ENCODE data around the gene RPTOR.
"Not testable (repeated sequence)": the region's sequence is repeated elsewhere in the genome, so short reads cannot be mapped to it uniquely, and the experiment has no call there.

Gene RPTOR

DNA sequence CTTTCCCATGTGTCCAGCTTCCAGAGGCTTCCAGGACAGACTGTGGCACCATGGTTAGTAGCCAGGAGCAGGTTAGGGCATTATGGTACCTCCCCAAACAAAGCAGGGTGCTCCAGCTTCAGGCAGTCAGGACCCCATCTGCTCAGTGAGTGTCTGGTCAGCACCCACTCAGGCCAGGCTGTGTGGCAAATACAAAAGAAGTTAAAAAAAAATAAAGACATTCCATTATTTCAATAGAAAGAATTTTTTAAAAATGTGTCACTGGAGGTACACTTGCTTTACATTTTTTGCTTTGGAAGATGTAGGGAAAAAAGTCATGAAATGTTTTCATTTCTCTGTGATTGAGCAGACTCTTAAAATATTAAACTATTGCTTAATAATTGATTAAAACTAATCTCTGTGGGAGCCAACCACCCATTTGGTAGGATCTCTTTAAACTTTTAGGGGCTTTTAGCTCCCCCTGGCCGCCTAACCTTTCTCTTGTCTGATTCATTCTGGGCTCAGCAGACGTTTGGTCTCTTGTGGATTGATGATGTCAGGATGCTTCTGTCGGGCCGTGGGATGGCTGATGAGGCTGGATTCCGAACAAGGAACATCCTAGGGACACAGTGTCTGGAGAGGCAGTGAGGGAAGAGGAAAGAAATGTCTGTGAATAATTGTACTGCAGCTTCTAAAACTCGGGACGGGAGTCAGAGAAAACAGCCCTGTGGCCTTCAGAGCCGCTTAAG is 39.8 kb upstream of the RPTOR start:
- no peak overlapping the region for H4K5ac ChIP-seq (ENCODE audit: low read length)
- WGBS (ENCODE audit: extremely low coverage, insufficient coverage, low lambda C conversion rate), result no CpG with 5 or more reads among the region's 8 CpGs
- H3K27ac ChIP-seq (ENCODE audit: low read depth, low read length), result no peak overlapping the region
- H2AK5ac ChIP-seq (ENCODE audit: low read length), result no peak overlapping the region
- H3K4me1 ChIP-seq (ENCODE audit: control insufficient read depth, low read depth, low read length), result no peaks in the 10 kb centered on the region
- H3K23ac ChIP-seq (ENCODE audit: low read length), result no peak overlapping the region
- H4K8ac ChIP-seq (ENCODE audit: low read depth, low read length), result no peak overlapping the region
- no peak overlapping the region for H3K18ac ChIP-seq (ENCODE audit: low read length)
- no peak for DNase-seq
- no peak overlapping the region for H3K4me2 ChIP-seq (ENCODE audit: low read length)
- H2BK5ac ChIP-seq (ENCODE audit: low read length), result no peak overlapping the region
- H2BK15ac ChIP-seq (replicated peaks; ENCODE audit: low read depth), result no peak overlapping the region
- H3K56ac ChIP-seq (ENCODE audit: low read length), result no peak overlapping the region
- H3K4me3 ChIP-seq (ENCODE audit: low read length), result no peak overlapping the region
- no peak overlapping the region for H2BK120ac ChIP-seq (ENCODE audit: low read depth, low read length)
- H3K36me3 ChIP-seq (ENCODE audit: control insufficient read depth, insufficient read depth, low read length), result no peaks in the 10 kb centered on the region
- no peaks in the 10 kb centered on the region for H3K79me2 ChIP-seq (ENCODE audit: control insufficient read depth, insufficient read depth, low read length)
- no peak overlapping the region for H3K9ac ChIP-seq (ENCODE audit: low read length)
- no peak overlapping the region for H3K4ac ChIP-seq (ENCODE audit: low read depth, low read length)
- no peaks in the 10 kb centered on the region for H3K27me3 ChIP-seq (ENCODE audit: insufficient read depth, low read length, poor library complexity)
- H3K79me1 ChIP-seq (ENCODE audit: low read length), result no peaks in the 10 kb centered on the region

DNA sequence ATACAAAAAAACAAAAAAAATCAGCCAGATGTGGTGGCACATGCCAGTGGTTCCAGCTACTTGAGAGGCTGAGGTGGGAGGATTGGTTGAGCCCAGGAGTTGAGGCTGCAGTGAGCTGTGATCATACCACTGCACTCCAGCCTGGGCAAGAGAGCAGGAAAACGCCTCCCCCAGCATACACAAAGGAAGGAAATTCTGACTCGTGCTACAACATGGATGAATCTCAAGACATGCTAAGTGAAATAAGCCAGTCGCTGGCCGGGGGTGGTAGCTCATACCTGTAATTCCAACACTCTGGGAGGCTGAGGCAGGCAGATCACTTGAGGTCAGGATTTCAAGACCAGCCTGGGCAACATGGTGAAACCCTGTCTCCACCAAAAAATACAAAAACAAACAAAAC is 37.5 kb upstream of the RPTOR start:
- not testable (repeated sequence) for H3K79me1 ChIP-seq (ENCODE audit: low read length); H2BK15ac ChIP-seq (replicated peaks; ENCODE audit: low read depth); H4K5ac ChIP-seq (ENCODE audit: low read length); H3K79me2 ChIP-seq (ENCODE audit: control insufficient read depth, insufficient read depth, low read length); H3K4ac ChIP-seq (ENCODE audit: low read depth, low read length); H2AK5ac ChIP-seq (ENCODE audit: low read length); H3K23ac ChIP-seq (ENCODE audit: low read length); H3K36me3 ChIP-seq (ENCODE audit: control insufficient read depth, insufficient read depth, low read length); H3K4me2 ChIP-seq (ENCODE audit: low read length); H2BK120ac ChIP-seq (ENCODE audit: low read depth, low read length); H3K4me3 ChIP-seq (ENCODE audit: low read length); H3K56ac ChIP-seq (ENCODE audit: low read length); DNase-seq; H4K8ac ChIP-seq (ENCODE audit: low read depth, low read length); H3K9ac ChIP-seq (ENCODE audit: low read length); H2BK5ac ChIP-seq (ENCODE audit: low read length); H3K18ac ChIP-seq (ENCODE audit: low read length); H3K27me3 ChIP-seq (ENCODE audit: insufficient read depth, low read length, poor library complexity); H3K27ac ChIP-seq (ENCODE audit: low read depth, low read length); H3K4me1 ChIP-seq (ENCODE audit: control insufficient read depth, low read depth, low read length)
- WGBS (ENCODE audit: extremely low coverage, insufficient coverage, low lambda C conversion rate), result no CpG with 5 or more reads among the region's 4 CpGs

DNA sequence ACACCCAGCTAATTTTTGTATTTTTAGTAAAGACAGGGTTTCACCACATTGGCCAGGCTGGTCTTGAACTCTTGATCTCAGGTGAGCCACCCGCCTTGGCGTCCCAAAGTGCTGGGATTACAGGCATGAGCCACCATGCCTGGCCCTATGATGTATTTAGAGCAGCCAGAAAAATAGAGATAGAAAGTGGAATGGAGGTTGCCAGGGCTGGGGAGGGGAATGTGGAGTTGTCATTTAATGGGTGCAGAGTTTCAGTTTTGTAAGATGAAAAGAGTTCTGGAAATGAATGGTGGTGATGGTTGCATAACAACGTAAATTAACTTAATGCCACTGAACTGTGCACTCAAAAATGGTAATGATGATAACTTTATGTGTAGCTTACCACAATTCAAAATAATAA is 36.7 kb upstream of the RPTOR start:
- Histone ChIP-seq H3K18ac (ENCODE audit: low read length) (no peak overlapping the region), H2AK5ac (ENCODE audit: low read length) (no peak overlapping the region), H3K79me1 (ENCODE audit: low read length) (no peaks in the 10 kb centered on the region), H2BK5ac (ENCODE audit: low read length) (no peak overlapping the region), H3K23ac (ENCODE audit: low read length) (no peak overlapping the region), H2BK15ac (replicated peaks; ENCODE audit: low read depth) (no peak overlapping the region), H3K56ac (ENCODE audit: low read length) (no peak overlapping the region), H3K27ac (ENCODE audit: low read depth, low read length) (no peak overlapping the region), H2BK120ac (ENCODE audit: low read depth, low read length) (no peak overlapping the region), H3K36me3 (ENCODE audit: control insufficient read depth, insufficient read depth, low read length) (no peaks in the 10 kb centered on the region), H3K79me2 (ENCODE audit: control insufficient read depth, insufficient read depth, low read length) (no peaks in the 10 kb centered on the region), H3K4me1 (ENCODE audit: control insufficient read depth, low read depth, low read length) (no peaks in the 10 kb centered on the region), H3K4ac (ENCODE audit: low read depth, low read length) (no peak overlapping the region), H4K5ac (ENCODE audit: low read length) (no peak overlapping the region), H3K9ac (ENCODE audit: low read length) (no peak overlapping the region), H3K4me2 (ENCODE audit: low read length) (no peak overlapping the region), H3K27me3 (ENCODE audit: insufficient read depth, low read length, poor library complexity) (no peaks in the 10 kb centered on the region), H3K4me3 (ENCODE audit: low read length) (no peak overlapping the region), H4K8ac (ENCODE audit: low read depth, low read length) (no peak overlapping the region)
- no peak for DNase-seq
- WGBS (ENCODE audit: extremely low coverage, insufficient coverage, low lambda C conversion rate), result no CpG with 5 or more reads among the region's 3 CpGs

DNA sequence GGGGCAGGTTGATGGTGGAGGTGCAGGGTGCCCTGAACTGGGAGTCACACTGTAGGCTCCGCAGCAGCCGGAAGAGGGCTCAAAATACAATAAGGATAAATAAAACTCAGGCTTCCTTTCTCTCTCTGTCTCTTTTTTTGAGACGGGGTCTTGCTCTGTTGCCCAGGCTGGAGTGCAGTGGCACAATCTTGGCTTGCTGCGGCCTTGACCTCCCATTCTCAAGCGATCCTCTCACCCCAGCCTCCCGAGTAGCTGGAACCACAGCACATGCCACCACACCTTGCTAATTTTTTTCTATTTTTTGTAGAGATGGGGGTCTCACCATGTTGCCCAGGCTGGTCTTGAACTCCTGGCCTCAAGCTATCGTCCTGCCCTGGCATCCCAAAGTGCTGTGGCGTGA is 35.3 kb upstream of the RPTOR start:
- no peak overlapping the region for H3K27ac ChIP-seq (ENCODE audit: low read depth, low read length)
- no peaks in the 10 kb centered on the region for H3K27me3 ChIP-seq (ENCODE audit: insufficient read depth, low read length, poor library complexity)
- WGBS (ENCODE audit: extremely low coverage, insufficient coverage, low lambda C conversion rate), result no CpG with 5 or more reads among the region's 8 CpGs
- no peaks in the 10 kb centered on the region for H3K4me1 ChIP-seq (ENCODE audit: control insufficient read depth, low read depth, low read length)
- H2BK5ac ChIP-seq (ENCODE audit: low read length), result no peak overlapping the region
- no peak overlapping the region for H3K23ac ChIP-seq (ENCODE audit: low read length)
- no peak overlapping the region for H4K8ac ChIP-seq (ENCODE audit: low read depth, low read length)
- no peaks in the 10 kb centered on the region for H3K79me2 ChIP-seq (ENCODE audit: control insufficient read depth, insufficient read depth, low read length)
- DNase-seq, result no peak
- H3K4ac ChIP-seq (ENCODE audit: low read depth, low read length), result no peak overlapping the region
- H2BK15ac ChIP-seq (replicated peaks; ENCODE audit: low read depth), result no peak overlapping the region
- H3K79me1 ChIP-seq (ENCODE audit: low read length), result no peaks in the 10 kb centered on the region
- no peak overlapping the region for H4K5ac ChIP-seq (ENCODE audit: low read length)
- no peak overlapping the region for H2BK120ac ChIP-seq (ENCODE audit: low read depth, low read length)
- no peak overlapping the region for H2AK5ac ChIP-seq (ENCODE audit: low read length)
- H3K18ac ChIP-seq (ENCODE audit: low read length), result no peak overlapping the region
- no peak overlapping the region for H3K56ac ChIP-seq (ENCODE audit: low read length)
- no peak overlapping the region for H3K9ac ChIP-seq (ENCODE audit: low read length)
- no peak overlapping the region for H3K4me2 ChIP-seq (ENCODE audit: low read length)
- H3K36me3 ChIP-seq (ENCODE audit: control insufficient read depth, insufficient read depth, low read length), result no peaks in the 10 kb centered on the region
- H3K4me3 ChIP-seq (ENCODE audit: low read length), result no peak overlapping the region

DNA sequence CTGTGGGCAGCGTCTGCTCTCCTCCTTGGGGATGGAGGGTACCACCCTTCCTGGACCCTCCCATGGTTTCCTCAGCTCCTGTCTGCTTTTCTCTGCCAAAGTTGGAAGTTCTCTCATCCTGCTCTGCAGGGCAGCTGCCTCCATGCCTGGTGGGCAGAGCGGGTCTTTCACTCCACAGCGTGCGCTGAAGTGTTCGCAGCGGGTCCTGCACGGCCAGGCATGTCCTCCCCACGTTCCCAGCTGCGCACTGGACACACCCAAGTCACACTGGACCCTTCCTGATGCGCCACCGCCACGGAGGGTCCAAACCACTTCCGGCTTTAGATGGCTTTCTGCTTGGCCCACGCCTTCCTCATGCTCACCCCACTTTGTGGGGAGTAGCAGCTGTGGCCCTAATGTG is 34.5 kb upstream of the RPTOR start:
- Histone ChIP-seq H3K18ac (ENCODE audit: low read length) (no peak overlapping the region), H3K4me3 (ENCODE audit: low read length) (no peak overlapping the region), H3K36me3 (ENCODE audit: control insufficient read depth, insufficient read depth, low read length) (no peaks in the 10 kb centered on the region), H4K5ac (ENCODE audit: low read length) (no peak overlapping the region), H3K4ac (ENCODE audit: low read depth, low read length) (no peak overlapping the region), H3K56ac (ENCODE audit: low read length) (no peak overlapping the region), H3K4me1 (ENCODE audit: control insufficient read depth, low read depth, low read length) (no peaks in the 10 kb centered on the region), H3K27me3 (ENCODE audit: insufficient read depth, low read length, poor library complexity) (no peaks in the 10 kb centered on the region), H3K79me2 (ENCODE audit: control insufficient read depth, insufficient read depth, low read length) (no peaks in the 10 kb centered on the region), H2BK5ac (ENCODE audit: low read length) (no peak overlapping the region), H2BK15ac (replicated peaks; ENCODE audit: low read depth) (no peak overlapping the region), H2BK120ac (ENCODE audit: low read depth, low read length) (no peak overlapping the region), H3K4me2 (ENCODE audit: low read length) (no peak overlapping the region), H2AK5ac (ENCODE audit: low read length) (no peak overlapping the region), H3K9ac (ENCODE audit: low read length) (no peak overlapping the region), H3K23ac (ENCODE audit: low read length) (no peak overlapping the region), H3K27ac (ENCODE audit: low read depth, low read length) (no peak overlapping the region), H3K79me1 (ENCODE audit: low read length) (no peaks in the 10 kb centered on the region), H4K8ac (ENCODE audit: low read depth, low read length) (no peak overlapping the region)
- DNase-seq, result no peak
- no CpG with 5 or more reads among the region's 14 CpGs for WGBS (ENCODE audit: extremely low coverage, insufficient coverage, low lambda C conversion rate)

DNA sequence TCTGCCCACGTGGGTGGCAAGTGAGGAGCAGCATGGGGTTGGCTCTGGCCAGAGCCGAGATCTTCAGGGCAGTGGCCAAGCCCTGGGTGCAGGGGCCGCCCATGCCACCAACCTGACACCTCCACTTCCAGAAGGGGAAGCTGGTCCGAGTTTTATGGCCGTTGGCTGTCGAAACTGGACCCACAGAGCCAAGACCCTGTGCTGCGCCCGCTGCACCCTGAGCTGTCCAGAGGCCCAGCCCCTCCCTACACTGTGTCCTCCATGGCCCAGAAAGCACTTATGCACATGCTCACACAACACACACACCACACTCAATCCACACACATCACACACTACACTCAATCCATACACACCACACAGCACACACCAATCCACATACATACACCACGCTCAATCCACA is 33.9 kb upstream of the RPTOR start:
- H2BK120ac ChIP-seq (ENCODE audit: low read depth, low read length), result no peak overlapping the region
- H4K8ac ChIP-seq (ENCODE audit: low read depth, low read length), result no peak overlapping the region
- no peak overlapping the region for H3K23ac ChIP-seq (ENCODE audit: low read length)
- H3K4me2 ChIP-seq (ENCODE audit: low read length), result no peak overlapping the region
- no peak overlapping the region for H3K4ac ChIP-seq (ENCODE audit: low read depth, low read length)
- no peak overlapping the region for H3K56ac ChIP-seq (ENCODE audit: low read length)
- no peak overlapping the region for H4K5ac ChIP-seq (ENCODE audit: low read length)
- WGBS (ENCODE audit: extremely low coverage, insufficient coverage, low lambda C conversion rate), result 100% methylated on average over 1 of the region's 9 CpGs
- no peaks in the 10 kb centered on the region for H3K4me1 ChIP-seq (ENCODE audit: control insufficient read depth, low read depth, low read length)
- no peaks in the 10 kb centered on the region for H3K36me3 ChIP-seq (ENCODE audit: control insufficient read depth, insufficient read depth, low read length)
- H3K79me2 ChIP-seq (ENCODE audit: control insufficient read depth, insufficient read depth, low read length), result no peaks in the 10 kb centered on the region
- no peaks in the 10 kb centered on the region for H3K79me1 ChIP-seq (ENCODE audit: low read length)
- H2BK5ac ChIP-seq (ENCODE audit: low read length), result no peak overlapping the region
- H2AK5ac ChIP-seq (ENCODE audit: low read length), result no peak overlapping the region
- no peak overlapping the region for H3K9ac ChIP-seq (ENCODE audit: low read length)
- no peak overlapping the region for H3K4me3 ChIP-seq (ENCODE audit: low read length)
- H3K27me3 ChIP-seq (ENCODE audit: insufficient read depth, low read length, poor library complexity), result no peaks in the 10 kb centered on the region
- H3K27ac ChIP-seq (ENCODE audit: low read depth, low read length), result no peak overlapping the region
- H2BK15ac ChIP-seq (replicated peaks; ENCODE audit: low read depth), result no peak overlapping the region
- no peak overlapping the region for H3K18ac ChIP-seq (ENCODE audit: low read length)
- DNase-seq, result no peak

Data from mesendoderm (in vitro differentiated cells).